Kidney tubule cell (primary cell): ENCODE measurements around the gene COPS7A.

Source experiments
- DNase-seq: peaks from one replicate; pipeline ENCODE4 v3.0.0-alpha.2; 2018; ENCODE audit warnings: low spot score

COPS7A gene

DNA sequence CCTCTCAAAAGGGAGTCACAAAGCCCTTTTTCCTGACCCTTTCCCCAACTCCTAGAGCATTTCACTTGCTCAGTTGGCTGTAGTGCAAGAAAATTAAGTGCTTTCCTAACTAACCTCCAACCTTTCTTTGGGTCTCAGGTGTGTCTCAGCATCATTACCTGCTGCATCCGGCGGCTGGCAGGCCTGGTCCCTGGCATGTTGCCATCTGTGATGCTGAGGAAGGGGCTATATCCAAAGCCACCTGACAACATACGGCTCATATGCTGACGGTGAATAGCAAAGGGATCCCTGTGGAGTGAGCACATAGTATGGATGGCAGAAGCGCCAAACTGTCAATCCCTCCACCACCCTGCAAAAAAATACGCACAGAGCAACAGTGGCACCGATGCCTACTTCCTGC lies 27.9 kb downstream of the COPS7A start:
- DNase-seq: no peak

- DNase-seq: peak; percentile 49
Measured at GRCh38 chr12:6752167-6752920, 28.5 kb downstream of the COPS7A start.

GRCh38 chr12:6752921-6753771 lies 29.3 kb downstream of the COPS7A start, which contains the start of gene MLF2:
Gene MLF2, minus strand, starts transcription at chr12:6753141. Its CDS starts 807 bp downstream, at chr12:6752334.
- DNase-seq: peak; percentile 99

GRCh38 chr12:6753772-6754356 lies 30.0 kb downstream of the COPS7A start:
- no peak for DNase-seq

DNA sequence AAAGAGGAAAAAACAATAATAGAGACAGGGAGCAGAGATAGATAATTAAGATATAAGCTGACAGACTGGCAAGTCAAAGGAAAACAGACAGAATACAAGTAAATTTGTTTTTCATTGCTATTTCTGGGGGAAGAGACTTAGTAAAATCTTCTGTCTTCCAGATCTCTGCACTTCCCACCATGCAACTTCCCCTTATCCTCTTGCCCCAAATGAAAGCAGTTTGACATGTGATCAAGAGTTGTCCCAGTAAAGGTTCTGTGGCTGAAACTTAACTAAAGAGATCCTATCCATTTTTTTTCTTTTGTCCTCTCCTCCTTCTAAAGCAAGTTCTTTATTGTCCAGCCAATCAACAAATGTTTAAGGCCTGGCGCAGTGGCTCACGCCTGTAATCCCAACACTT lies 30.6 kb downstream of the COPS7A start:
- DNase-seq: no peak

DNA sequence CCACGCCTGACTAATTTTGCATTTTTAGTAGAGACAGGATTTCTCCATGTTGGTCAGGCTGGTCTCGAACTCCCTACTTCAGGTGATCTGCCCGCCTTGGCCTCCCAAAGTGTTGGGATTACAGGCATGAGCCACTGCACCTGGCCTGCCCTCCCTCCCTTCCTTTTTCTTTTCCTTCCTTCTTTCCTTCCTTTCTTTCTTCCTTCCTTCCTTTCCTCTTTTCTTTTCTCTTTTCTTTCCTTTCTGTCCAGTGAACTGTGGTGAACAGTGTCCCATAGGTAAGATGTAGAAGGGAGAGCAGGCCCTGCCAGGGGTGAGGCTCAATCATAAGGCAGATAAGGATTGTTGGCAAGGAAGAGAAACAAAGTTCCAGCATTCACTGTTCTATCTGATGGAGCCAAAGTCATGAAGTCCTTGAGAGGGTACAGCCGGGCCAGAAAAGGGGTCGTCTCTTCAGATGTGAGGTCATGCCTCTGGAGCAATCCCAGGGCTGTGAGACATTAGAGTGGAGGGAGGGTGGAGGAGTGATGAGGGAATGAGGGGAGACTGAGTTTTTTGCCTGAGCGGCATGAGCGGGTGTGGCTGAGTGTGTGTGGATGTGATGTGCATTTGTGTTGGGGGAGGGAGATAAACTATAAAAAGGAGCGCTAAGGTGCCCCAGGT lies 33.3 kb downstream of the COPS7A start:
- no peak for DNase-seq

- DNase-seq: no peak
Measured at GRCh38 chr12:6758506-6759095, 34.8 kb downstream of the COPS7A start.

DNA sequence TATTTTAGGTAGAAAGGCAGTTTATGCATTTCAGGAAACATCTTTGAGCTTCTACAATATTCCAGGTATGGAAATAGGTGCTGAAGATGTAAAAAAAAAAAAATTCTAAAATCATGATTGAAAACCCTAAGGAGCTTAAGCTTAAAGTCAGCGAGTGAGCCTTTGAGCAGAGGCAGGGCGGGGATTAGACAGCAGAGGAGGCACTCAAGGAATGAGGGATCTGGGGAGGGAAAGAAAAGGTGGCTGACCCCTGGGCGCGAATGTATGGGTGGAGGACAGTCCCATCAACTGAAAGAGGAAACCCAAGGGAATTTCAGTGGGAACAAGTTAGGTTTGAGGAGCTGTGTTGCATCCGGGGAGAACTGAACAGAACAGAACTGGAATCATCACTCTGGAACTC lies 35.9 kb downstream of the COPS7A start:
- no peak for DNase-seq

DNA sequence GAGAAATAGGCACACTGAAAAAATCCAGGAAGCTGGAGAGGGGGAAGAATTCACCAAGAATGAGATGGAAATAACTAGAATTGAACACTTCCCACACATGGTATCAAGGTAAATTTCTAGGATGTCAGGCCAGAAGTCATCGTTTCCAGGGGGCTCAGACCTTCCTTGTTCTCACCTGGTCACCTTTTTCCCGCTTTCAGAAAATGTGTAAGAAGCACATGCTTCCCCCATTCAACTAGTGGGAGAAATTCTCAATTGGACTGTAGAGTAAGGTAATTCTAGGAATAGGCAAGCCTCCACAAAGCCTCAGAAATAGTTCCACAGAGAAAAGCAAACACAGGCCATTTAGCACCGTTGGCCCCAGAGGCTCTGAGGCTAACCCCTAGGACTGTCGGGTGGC lies 39.5 kb downstream of the COPS7A start:
- DNase-seq: no peak

DNA sequence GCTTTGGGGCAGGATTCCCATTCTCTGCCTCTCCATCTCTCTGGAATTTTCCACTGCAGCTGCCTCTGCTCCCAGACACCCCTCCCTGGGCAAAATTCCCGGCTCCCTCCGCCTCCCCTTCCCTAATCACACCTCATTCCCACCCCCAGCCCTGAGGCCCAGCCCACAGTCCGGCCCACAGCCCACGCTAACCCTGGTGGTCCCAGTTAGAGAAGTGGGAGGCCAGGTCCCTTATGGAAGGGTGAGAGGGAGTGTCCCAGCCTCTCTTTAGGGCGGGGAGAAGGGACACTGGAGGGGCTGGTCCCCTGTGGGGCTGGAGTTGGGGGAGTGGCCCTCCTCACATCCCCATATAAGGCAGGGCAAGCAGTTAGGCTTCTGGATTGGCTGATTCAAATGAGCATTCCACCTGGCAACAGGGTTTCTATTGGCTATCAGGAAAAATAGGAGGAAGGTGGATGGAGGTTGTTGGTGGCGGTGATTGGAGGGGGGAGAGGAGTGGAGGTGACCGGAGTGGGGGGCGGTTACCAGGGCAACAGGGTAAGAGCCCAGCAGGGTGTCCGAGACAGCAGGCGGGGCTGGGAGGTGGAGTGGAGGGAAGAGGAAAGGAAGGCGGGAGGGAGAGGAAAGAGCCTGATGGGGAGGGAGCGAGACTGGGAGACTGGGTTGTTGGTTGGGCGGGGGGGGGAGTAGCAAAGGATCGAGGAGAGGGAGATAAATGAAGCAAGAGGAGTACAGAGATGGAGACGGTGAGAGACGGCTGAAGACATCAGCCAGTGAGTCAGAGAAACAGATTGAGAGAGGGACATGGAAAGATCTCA lies 40.4 kb downstream of the COPS7A start:
- peak; percentile 99 for DNase-seq

GRCh38 chr12:6765048-6765633 lies 41.3 kb downstream of the COPS7A start:
- DNase-seq: peak; percentile 16

DNA sequence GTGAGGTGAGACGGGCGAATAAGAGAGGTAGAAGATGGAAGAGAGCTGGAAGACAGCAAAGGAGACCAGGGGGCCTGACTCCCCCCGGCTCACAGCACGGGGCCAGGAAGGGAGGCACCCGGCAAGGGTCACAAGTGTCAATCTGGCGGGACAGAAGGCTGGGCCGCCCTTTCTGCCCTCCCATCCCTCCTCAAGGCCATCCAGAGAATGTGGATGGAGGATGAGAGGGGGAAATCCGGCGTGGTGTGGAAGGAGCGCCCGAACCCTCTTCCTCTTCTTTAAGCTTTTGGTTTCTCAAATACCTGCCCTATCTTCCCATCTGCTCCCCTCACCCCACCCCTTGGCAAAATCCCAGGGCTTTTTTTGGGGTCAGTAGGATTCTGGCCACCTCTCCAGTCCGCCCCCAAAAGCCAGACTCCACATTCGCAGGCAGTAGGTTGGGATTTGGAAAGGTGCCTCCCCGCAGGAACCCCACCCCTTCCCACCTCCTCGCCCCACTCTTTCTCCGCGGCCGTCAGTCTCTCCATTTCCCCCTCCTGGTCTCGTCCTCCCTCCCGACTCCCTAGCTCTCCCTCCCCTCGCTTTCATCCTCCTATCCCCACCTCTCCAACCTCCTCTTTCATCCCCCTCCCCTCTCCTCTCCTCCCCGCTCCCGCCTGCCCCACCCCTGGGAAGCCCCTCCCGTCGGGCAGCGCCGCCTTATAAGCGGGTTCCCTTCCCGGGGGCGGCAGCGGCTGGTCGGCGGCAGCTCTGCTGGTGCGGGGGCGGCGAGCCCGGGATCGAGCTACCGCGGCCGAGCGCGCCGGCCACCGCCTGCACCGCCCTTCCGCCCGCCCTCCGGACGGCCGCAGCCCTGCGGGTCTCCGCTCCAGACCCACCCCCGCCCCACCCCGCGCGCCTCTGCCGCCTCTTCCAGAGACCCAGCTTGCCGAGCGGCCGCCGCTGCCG lies 42.1 kb downstream of the COPS7A start, which contains the start of gene PTMS:
PTMS (plus strand) TSS at position 730 of the 948 bp plus-strand sequence. CDS start 343 bp downstream, outside the sequence.
- peak; percentile 88 for DNase-seq

- DNase-seq: peak; percentile 79
Measured at GRCh38 chr12:6766651-6767349, 43.0 kb downstream of the COPS7A start.

DNA sequence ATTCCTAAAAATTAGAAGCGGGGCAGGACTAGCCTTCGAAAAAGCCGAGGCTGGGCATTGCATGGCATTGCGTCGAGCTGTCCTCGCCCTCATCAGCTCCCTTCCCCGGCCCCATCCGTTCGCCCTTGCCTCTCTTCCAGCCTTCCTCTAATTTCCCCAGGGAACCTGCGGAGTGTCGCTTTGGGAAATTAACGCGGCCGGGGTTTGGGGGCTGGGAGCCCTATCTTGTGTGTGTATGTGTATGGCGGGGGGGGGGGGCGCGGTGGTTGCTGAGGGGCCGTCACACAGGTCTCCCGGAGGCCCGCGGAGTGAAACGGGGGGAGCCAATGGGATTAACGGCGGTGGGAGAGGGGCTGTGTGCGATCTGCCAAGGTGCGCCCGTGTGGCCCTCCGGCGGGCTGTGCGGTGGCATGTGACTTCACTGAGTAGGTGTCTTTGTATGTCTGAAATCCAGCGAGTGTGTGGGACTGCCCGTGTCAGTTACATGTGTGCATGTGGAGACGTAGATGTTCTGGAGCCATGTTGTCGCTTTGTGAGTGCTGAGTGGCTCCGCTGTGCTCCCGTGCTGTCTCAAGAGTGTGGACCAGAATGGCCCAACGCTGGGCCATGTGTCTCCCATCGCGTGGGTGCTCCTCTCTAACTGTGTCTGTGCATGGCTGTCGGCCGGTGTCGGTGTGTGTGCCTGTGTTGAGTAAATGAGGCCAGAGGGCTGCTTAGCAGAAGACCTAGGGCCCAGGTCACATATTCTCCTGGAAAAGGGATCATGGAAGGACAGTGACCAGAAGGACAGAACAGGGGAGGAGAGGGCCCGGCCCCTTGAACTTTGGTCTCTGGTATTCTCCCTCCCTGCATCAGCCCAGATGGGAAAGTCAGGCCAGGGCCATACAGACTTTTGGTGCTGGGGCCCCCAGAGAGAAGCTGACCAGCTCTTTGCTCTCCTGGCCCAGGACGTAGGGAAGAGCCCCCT lies 43.8 kb downstream of the COPS7A start:
- DNase-seq: peak; percentile 22

DNA sequence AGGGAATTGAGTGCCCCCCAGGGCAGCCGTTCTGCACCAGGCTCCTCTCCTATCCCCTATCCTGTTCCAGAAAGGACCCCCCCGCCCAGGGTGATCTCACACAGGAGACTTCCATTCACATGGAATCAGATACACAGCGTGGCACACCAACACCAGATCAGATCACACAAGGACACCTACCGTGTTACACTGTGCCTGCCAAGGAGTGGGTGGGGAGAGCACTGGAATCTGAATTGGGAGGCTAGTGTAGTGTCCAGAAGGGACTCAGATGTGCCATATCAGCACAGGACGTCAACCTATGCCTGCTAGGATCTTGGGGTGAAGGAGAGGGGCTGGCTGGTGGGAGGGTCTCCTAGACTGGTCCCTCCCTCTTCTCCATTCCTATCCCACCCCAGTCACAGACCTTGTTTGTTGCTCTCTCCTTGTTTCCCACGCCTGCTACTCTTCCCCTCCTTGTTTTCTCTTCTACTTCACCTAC lies 44.6 kb downstream of the COPS7A start:
- no peak for DNase-seq

DNA sequence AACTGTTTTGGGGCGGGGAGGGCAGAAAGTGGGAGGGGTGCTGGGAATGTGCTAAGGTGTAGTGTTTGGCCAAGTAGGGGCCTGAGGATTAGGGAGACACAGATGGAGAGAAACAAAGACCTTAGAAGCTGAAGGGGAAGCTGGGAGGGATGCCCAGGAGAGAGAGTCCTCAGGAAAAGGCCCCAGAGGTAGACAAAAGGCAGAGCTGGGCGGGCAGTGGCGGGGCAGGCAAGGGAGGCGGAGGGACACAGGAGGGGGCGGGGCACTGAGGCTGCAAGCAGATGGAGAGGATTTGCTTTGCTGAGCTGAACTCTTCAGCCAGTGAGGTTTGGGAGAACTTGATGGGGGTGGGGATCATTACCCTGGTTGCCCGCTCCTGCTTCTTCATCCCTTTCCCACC lies 45.1 kb downstream of the COPS7A start:
- no peak for DNase-seq

DNA sequence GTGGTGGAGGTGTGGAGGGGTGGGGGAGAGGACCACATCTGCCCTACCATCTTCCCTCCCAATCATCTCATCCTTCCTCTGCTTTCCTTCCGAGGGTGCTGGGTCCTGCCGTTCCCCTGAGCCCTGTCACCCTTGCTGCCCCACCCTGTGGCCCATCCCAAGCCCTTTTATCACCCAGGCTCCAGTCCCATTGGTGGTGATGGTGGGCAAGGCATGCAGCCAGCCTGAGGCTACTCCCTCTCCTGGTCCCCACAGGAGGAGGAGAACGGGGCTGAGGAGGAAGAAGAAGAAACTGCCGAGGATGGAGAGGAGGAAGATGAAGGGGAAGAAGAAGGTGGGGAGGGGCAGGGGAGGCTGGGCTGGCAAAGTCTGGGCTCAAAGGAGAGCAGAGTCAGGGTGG lies 45.8 kb downstream of the COPS7A start:
- DNase-seq: no peak
